ENCODE results near the gene WDR64.
"Not testable (repeated sequence)": the region's sequence is repeated elsewhere in the genome, so short reads cannot be mapped to it uniquely, and the experiment has no call there.

Gene WDR64

DNA sequence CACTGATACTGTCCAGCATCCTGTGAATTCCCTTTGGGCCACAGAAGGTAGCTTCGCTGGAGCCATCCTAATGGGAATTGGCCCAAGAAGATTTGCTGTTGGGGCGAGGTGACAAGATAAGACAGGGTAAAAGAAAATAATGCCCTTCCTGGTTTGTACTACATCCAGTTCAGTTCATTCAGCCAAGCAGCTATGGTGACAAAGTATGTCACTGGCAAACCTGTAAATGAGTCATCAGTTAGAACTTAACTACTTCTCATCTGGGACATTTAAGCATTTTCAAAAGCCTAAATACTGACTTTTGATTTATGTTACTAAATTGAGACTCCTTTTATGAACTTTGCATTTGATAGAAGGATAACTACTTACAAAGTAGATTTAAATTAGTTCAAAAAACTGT lies 54.2 kb downstream of the WDR64 start:
- no peak for DNase-seq

DNA sequence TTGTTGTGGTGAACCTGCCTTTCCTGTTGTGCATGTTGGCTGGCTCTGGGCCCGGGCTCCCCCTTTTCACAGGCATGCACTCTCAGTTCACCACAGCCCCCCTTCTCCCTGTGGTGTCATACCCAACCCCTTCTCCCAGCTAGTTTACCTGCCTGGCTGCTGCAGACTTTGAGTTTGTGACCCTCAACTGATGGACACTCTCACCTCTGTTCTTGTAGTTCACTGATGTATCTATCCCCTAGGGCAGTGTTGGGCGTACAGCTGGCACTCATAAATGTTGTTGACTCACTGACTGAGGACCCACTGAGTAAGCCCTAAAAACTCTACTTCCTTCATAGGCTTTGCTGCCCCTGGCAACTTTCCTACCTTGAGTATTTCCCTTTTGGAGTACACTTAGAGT lies 54.9 kb downstream of the WDR64 start:
- no peak for DNase-seq

DNA sequence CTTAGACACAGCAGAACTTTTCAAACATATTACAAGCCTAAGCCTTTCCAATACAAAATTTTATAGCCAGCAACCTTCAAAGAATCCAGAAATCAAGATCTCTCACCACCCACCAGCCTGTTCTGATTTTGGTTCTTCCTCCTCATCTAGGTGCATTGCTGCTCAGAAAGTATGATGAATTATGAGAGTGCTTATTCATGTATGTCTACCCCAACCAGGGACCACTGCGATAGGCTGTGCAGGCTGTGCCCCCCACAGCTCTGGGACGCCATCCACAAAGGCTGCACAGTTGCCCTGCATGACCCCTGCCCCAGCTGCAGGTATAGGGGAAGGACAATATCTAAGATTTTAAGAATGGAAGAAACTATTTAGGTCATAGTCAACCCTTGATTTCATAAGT lies 55.4 kb downstream of the WDR64 start:
- DNase-seq = no peak

DNA sequence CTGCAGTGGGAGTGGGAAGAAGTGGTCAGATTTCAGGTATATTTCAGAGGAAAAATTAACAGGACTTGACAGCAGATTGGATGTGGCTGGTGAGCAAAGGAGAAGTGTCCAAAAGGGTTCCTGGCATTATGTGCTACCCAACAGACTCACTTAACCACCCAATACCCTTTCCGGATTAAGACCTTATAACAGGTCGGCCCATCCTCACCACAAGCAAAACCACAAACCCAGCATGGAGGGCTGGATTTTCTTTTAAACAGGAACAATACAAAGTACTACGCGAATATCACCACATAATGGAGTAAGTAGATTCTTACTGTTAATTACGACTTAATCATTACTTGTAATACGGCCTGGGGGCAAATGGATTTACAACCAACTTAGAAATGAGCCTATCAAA lies 59.2 kb downstream of the WDR64 start:
- peak; percentile 5 for DNase-seq

DNA sequence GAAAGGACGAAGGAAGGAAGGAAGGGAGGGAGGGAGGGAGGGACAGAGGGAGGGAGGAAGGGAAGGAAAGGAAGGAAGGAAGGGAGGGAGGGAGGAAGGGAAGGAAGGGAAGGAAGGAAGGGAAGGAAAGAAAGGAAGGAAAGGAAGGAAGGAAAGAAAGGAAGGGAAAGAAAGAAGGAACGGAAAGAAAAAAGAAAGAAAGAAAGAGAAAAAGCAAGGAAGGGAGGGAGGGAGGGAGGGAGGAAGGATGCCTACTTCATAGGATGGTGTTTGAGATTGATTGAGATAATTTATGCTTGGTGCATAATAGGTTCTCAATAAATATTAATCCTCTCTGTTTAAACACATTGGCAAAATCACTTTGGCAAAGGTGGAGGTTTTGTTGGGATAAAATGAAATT lies 61.2 kb downstream of the WDR64 start:
- DNase-seq = no peak

DNA sequence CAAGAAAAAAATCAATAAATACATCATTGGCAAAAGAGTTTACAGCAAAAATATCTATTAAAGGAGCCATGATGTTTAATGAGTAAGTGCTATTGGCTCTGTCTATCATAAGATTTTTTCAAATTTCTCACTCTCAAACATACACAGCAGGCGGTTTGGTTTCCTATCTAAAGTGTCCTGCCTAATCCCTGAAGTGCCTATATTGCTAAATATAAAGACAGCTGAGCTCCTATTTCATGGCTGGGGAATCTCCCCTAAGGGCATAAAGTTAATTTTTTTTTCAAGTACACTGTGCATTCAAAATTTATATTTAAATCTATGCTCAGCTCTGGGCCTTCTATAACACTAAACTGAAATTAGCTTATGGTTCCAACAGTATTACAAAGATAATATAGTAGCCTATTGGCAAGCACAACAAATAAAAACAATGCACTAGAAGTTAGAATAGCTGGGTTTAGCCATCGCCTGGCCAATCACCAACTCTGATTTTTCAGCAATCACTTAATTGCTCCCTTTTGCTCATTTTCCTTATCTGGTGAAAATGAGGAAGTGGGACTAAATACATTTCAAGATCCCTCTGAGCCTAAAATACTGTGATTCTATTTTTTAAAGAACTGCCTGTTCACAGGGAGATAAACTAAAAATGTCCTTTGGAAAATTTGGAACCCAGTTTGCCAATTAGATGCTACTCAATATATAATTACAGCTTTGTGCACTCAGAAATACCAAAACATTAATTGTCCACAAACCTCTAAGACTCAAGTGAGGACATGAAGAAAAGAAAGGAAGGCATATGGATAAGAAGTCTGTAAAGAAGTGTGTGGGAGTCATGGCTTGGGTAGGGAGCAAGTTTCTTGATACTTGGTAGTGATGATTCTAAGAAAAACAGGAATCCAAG lies 62.5 kb downstream of the WDR64 start:
- no peak for DNase-seq

DNA sequence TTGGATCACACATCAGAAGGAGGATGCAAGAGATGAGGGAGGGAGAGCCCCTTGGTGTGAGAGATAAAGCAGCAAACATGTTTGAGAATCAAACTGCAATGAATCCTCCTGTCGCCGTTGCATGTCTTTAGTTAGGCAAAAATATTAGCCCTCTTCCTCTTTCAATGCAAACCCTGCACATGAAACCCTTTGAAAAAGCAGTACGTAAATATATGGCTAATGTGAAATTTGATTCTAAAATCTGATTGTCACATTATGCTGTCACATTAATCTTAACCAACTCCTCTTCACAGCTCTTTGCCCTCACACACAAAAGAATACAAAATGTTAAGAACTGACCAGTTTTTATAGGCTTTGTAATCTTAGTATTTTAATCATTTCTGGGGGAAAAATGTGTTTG lies 63.4 kb downstream of the WDR64 start:
- no peak for DNase-seq

DNA sequence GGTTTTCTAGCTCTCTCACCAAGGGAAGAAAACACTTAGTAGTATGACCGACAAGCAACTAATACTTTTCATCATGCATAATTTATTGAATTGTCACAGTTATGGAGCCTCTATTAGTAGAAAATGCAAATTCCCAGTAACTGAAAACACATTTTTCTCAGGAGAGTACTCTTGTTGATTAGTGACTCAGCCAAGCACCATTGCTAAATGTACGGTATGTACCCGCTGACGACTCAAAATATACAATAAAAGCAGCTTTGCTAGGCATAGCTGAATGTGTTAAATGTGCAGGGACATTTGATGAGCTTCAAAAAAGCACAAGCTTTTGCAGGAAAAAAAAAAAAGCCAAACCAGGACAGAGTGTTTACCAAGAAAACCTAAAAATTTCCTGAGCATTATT lies 63.9 kb downstream of the WDR64 start:
- DNase-seq = no peak

DNA sequence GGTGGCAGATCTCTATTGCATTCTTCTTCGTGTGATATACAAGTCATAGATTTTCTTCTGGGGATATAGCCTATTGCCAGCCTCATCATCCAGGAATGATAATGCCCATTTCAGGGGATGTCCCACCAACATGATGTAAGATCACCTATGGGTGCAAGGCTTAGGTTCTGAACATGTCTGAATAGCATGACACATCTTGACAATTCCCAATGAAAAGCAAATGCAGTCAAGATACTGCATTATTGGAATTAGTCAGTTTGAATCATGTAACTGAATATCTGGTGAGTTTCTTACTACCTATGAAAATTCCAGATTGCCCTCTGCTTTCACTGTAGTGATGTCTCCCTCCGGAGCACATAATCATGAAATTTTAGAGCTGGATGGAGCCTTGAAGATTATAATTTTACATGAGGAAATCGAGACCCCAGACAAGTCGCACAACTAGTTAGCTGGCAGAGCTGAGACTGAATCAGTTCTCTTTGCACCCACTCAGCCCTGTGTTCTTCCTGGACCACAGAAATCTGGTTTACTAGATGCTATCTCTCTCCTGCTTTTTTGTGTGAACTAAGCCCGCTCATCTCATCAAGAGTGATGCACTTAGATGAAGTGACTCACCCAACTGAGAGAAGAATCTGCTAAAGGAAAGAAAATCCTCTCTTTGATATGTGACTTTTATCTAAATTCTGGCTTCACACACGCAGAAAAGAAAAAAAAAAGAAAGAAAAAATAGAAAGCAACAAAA lies 65.0 kb downstream of the WDR64 start:
- no peak for DNase-seq

DNA sequence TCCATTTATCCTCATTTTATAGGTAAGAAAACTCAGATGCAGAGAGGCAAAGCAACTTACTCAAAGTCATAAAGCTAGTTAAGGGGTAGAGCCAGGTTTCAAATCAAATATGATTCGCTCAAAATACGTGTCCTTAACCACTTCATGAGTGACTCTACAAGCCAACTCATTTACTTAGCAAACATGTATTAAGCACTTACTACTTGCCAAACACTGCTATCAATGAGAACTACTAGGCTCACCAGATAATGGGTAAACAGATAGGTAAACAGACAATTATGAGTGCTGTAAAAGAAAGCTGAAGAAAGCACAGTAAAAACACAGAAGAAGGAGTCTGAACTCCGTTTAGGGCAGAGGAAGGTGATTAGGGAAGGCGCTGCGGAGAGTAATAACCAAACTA lies 65.9 kb downstream of the WDR64 start:
- DNase-seq = no peak

DNA sequence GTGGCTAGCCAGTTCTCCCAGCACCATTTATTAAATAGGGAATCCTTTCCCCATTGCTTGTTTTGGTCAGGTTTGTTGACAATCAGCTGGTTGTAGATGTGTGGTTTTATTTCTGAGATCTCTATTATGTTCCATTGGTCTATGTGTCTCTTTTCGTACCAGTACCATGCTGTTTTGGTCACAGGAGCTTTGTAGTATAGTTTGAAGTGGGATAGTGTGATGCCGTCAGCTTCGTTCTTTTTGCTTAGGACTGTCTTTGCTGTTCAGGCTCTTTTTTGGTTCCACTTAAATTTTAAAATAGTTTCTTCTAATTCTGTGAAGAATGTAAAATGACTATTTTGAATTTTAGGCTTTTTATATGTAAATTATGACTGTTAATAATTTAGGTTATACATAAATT lies 68.9 kb downstream of the WDR64 start:
- DNase-seq = no peak

DNA sequence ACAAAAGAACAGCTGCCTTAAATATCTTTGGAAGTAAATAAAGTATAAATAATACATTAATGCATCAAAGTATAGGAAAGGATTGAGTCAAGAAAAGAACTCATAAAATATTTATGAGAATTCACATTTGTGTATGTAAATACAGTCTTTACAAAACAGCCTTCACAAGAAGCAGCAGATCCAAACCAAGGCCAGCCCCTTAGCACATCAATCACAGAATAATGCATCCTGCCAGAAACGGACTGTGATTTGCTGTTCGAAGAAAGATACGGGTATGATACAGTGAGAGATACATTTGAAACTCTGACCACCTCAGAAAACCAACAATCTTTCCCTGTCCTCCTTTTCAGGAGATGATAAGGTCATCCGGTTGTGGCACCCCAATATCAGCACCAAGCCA lies 70.9 kb downstream of the WDR64 start:
- DNase-seq = no peak

DNA sequence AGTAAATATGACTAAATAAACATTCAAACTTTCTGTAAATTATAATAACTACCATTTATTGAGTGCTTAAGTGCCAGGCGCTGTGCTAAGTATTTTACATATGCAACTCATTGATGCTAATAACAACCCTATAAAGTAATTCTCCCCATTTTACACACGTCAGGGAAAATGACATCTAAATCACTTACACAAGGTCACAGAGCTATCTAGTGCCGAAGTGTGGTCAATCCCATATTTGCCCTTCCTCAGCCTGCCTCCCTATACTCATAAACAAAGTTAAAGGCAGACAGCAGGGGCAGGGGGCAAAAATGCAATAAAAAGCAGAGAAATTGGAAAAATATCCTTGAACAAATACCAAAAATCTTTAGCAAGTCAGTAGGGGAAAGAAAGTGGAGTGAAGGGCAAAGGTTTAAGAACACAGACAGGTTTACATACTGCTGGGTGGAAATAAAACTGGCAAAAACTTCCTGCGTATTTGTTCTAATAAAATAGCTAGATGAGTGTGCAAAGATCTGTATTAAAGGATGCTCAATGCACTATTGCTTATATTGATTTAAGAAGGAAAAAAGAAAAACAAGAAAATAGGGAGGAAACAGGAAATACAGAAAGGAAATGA lies 72.8 kb downstream of the WDR64 start:
- DNase-seq = no peak

DNA sequence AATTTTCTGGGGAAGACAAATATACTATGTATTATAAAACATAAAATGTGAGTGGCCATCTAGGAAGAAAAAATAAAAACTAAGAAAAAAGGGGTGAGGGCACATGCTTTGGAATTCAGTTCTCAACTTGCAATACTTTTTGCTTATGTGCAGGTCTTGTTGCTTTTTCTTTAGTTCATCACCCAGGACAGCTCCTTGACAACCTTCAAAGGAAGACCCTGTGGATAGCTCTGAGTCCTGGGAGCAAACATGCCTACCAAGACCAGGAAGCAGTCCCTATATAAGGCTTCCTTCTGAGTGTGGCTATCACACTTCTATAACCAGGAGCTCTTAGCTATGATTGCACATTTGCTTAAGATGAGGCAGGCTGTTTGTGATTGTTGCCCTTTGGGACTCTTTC lies 78.0 kb downstream of the WDR64 start:
- no peak for DNase-seq

DNA sequence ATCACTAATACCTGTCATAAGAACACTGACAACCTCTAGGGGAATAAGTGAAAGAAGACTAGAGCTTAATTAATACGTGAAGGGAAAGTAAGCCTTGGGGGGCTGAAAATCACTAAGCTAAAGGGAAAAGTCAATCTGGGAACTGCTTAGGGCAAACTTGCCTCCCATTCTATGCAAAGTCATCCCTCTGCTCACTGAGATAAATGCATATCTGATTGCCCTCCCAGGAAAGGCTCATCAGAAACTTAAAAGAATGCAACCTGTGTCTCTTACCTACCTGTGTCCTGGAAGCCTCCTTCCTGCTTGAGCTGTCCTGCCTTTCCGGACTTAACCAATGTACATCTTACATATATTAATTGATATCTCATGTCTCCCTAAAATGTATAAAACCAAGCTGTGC lies 81.8 kb downstream of the WDR64 start:
- DNase-seq = no peak

DNA sequence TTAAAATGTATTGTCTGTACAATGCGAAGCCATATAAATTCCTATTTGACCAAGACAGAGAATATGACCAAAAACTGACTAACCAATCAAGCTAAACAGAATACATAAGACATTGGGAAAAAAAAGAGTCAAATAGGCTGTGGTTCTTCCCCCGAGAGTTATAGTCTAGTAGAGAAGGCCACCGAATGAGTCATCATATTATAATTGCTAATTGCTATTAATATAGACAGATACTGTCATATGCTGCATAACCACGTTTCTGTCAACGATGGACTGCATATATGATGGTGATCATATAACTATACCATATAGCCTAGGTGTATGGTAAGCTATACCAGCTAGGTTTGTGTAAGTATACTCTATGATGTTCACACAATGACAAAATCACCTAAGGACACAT lies 82.5 kb downstream of the WDR64 start:
- no peak for DNase-seq

DNA sequence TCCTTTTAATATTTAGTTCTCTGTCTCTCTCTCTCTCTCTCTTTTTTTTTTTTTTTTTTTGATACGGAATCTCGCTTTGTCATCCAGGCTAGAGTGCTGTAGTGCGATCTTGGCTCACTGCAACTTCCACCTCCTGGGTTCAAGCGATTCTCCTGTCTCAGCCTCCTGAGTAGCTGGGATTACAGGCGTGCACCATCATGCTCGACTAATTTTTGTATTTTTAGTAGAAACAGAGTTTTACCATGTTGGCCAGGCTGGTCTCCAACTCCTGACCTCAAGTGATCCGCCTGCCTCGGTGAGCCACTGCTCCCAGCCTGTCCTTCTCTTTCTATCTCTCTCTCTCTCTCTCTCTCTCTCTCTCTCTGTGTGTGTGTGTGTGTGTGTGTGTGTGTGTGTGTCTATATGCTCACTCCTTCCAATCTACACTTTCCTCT lies 83.4 kb downstream of the WDR64 start:
- not testable (repeated sequence) for DNase-seq

DNA sequence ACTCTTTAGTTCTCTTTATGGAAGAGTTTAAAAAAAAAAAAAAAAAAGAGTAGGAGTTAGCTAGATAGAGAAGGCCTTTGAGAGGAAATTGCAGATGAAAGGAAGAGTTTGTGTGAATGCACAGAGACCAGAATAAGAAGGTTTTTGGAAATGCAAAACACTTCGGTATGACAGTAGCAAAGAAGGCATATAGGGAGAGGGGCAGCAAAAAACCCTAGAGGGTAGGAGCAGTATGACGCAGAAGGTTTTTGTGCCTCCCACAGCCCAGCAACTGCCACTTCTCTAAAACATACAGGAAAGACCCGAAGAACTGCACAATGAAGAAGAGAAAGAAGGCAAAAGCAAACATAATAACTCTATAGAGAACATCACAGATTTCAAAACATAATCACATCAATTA lies 84.3 kb downstream of the WDR64 start:
- DNase-seq = no peak

DNA sequence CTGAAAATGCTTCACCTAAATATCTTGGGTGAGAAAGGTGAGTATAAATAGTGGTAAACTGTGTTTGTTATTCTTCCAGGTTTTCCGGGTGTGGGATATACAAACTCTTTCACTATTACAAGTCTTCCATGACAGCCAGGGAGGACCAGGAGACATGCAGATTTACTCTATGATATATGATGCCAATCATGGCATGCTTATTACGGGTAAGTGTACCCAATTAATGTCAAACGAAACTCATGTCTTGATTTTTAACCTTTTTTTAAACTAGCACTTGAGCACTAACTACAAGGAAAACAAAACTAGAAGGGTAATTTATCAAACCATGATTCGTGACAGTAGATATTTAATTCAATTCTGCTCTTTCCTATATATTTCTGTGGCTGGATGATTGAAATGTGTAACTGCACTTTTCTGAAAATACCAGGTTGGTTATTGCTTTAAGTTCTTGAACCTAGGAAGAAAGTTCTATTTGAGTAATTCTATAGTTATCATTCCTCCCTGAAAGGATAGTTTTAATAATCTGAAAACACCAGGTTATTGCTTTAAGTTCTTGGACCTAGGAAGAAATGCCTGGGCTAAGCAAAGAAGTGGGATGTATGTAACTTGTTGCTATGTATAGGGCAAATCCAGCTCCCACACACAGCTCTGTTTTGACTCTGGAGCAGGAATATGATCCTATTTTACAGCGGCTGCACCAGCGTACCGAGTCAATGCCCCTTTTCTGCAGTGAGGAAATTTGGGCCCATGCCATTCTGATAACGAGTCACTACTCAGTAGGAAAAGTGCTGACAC lies 86.4 kb downstream of the WDR64 start:
- no peak for DNase-seq

DNA sequence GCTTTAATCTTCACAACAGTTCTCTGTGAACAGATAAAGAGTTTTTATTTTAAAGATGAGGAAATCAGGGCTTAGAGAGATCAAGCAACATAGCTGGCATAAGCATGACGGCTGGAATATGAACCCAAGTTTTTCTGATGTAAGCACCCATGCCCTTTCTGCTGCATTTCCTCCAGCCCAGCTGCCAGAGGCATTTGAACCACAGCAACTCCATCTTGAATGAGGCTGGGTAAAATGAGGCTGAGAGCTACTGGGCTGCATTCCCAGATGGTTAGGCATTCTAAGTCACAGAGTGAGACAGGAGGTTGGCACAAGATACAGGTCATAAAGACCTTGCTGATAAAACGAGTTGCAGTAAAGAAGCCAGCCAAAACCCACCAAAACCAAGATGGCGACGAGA lies 90.0 kb downstream of the WDR64 start:
- no peak for DNase-seq

DNA sequence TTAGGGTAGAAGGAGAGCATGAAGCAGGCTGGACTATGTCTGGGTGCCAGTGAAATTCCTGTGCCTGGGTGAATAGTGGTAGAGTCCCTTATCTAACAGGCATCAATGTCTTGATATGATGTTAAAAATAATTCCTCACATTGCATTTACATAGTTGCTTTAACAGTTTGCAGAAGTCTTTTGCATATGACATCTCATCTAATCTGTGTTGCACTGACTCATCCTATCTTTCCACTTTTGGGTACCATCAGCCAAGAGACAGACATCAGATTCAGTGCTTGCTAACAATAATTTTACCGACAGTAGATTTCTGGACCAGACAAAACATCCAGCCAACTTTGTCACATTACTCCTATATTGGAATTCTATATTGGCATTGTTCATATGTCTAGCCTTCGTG lies 92.5 kb downstream of the WDR64 start:
- no peak for DNase-seq

DNA sequence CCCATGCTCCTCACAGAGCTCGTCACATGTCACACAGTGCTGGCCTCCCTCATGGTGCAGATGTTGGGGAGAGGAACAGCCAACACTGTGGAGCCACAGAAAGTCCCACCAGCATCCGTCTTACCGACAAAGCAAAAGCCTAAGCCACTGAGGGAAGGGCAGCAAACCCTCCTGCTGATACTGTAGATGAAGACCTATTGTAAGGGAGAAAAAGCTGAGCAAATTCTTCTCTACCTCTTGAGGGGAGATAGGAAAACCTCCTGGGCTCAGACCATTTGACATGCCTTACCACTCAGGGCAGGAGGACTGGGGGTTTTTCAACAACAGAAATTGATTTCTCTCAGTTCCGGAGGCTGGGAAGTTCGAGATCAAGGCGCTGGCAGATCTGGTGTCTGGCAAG lies 95.9 kb downstream of the WDR64 start:
- no peak for DNase-seq

Data from NCI-H146 (cell line).